HG03196 (cell line): Measurements from ENCODE around the gene PLPPR3.

Source experiments
- ATAC-seq: cut with Tn5 transposase; IDR thresholded peaks from one replicate; pipeline ENCODE4 v1.9.1; 2021; ENCODE audit not compliant: unreplicated experiment

Gene PLPPR3

DNA sequence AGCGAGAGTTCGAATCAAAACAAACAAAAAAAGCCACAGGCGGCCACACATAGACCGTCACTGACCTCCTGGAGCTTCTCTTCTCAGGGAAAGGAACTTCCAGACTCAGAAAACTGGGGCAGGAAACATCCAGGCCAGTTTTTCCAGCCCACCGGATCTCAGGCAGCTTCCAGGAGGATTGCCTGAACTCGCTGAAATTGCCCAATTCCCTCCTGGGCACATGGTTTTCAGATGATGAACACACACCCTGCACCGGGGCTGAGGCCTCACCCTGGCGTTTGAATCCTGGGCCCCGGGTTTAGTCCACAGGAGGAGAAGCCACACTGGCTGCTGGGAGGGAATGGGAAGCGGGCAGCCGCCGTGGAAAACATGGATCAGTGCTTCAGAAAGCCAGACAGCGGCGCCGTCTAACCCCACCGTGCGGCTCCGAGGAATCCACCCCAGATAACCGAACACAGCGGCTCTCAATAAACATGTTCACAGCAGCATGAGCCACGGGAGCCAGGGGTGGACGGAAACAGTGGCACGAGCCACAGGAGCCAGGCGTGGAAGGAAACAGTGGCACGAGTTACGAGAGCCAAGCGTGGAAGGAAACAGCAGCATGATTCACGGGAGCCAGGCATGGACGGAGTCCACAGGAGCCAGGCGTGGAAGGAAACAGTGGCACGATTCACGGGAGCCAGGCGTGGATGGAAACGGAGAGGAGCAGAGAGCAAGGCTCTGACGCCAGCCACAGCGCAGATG, 42.7 kb downstream of the PLPPR3 start:
- ATAC-seq: no peak

DNA sequence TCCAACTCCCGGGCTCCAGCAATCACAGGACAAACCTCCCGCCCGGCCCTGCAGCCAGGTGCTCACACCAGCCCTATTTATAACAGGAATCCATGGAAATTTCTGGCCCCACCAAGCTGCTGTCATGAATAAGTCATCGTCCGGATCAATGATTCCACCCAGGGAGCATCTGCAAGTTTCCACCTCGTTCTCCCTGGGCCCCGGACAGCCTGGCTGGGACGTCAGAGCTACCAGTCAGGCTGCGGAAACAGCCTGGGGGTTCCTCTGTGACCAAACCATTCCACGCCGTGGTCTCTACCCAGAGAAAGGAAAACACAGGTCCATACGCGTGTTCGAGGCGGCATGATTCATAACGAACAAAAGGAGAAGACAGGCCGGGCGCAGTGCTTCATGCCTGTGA, 45.2 kb downstream of the PLPPR3 start:
- no peak for ATAC-seq

DNA sequence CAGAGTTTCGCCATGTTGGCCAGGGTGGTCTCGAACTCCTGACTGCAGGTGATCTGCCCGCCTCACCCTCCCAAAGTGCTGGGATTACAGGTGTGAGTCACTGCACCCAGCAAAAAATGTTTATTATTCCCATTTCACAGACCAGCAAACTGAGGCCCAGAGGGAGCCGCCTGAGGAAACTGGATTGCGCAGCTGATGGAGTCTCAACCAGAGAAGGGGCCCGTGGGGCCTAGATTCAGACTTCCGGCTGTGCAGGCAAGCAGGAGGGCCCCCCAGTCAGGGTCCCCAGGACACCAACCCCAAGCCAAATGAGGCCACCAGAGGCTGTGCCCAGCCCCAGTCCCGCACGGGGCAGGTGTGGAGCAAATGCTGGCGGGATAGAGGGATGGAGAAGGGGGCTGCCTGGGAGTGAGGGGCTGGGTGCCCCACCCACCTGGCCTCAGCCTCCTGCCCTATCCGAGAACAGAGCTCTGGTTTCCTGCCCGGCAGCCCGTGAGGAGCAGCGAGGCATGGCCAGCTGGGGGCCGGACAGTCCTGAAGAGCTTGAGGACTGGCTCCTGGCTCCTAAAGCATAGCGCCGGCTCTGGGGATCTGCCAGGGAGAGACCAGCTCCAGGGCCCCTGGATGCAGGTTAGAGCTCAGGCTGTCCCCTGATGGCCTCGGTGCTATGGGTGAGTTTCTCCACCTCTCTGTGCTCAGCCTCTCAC, 48.9 kb downstream of the PLPPR3 start:
- ATAC-seq: no peak

DNA sequence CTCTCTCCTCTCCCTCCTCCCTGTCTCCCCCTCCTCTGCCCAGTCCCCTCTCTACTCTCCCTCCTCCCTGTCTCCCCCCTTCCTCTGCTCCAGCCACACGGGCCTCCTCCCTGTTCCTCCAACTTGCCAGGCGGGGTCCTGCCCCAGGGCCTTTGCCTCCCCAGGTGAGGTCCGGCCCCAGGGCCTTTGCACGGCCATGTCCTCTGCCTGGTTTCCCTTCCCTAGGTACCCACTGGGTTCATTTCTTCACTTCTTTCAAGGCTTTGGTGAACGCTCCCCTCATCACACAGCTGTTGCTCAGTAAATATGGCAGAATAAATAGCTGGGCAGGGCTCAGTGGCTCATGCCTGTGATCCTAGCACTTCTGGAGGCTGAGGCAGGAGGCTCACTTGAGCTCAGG, 49.7 kb downstream of the PLPPR3 start:
- no peak for ATAC-seq

DNA sequence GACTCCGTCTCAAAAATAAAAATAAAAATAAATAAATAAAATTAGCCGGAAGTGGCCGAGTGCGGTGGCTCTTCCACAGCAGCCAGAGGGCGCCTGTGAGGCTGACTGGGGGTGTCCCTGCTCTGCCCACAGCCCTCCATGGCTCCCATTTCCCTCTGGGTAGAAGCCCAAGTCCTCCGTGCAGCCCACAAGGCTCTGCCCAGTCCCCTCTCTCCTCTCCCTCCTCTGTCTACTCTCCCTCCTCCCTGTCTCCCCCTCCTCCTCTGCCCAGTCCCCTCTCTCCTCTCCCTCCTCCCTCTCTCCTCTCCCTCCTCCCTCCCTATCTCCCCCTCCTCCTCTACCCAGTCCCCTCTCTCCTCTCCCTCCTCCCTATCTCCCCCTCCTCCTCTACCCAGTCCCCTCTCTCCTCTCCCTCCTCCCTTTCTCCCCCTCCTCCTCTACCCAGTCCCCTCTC, 50.4 kb downstream of the PLPPR3 start:
- ATAC-seq: no peak

DNA sequence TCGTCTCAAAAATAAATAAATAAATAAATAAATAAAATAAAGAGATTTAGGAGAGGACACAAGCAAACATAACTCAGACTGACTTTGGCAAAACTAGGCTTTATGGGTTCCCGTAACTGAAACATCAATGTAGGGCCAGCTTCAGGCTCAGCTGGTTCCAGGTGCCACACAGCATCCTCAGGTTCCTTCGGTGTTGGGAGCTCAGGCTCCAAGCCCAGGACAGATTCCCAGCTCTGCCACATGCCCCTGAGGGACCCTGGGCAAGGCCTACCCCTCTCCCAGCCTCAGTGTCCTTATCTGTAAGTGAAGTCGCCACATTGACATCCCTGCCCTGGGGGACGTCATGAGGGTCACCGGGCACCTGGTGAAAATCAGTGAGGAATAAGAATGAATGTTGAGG, 52.1 kb downstream of the PLPPR3 start:
- ATAC-seq: no peak

DNA sequence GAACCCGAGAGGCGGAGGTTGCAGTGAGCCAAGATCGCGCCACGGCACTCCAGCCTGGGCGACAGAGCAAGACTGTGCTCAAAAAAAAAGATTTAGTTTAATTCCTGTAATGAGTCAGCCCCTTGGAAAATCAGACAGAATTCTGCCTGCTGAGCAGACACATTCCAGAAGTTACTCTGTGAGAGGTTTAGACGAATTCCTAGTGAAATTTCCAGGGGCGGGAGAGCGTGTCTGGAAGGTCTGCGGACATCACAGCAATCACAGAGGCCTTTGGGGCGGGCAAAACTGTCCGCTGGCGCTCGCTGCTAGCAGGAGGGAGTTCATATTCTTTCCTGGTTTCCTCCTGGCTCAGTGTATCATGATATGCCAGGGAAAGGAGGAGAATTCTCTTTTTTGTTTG, 53.3 kb downstream of the PLPPR3 start:
- no peak for ATAC-seq

DNA sequence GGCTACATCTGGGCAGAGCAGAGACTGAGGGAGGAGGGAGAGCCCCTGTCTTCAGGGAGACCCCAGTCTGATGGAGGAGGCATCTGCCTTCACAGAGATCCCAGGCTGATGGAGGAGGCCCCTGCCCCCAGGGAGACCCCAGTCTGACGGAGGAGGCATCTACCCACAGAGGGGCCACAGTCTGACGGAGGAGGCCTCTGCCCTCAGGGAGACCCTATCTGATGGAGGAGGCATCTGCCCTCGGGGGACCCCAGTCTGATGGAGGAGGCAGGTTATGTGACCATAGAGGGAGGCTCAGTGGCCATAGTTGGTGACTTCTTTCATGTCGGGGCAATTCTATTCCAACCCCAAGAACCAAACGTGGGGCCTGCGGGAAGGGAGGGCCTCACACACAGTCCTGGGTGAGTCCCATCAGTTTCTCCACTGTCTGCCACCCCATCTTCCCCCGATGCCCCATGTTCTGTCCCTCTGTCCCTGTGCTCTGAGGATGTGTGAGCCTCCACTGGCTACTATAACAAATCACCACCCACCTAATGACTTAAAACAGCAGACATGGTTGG, 56.5 kb downstream of the PLPPR3 start:
- ATAC-seq: no peak

DNA sequence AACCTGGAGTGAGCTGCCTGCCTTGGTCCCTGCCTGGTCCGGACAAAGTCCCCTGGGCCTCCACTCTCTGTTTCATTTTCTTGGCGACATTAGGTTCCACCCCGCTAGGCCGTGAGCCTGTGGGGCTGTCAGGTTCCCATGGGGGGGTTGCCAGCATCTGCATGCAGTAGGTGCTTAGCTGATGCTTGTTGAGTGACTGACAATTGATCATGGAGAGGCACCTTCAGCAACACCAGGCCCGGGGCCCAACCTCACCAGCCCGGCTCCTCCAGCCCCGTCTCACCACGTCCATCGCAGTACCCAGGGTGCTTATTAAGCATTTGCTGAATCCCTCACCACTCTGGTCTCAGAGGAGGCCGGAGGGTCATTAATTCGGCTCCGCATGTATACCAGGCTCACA, 57.5 kb downstream of the PLPPR3 start:
- no peak for ATAC-seq

DNA sequence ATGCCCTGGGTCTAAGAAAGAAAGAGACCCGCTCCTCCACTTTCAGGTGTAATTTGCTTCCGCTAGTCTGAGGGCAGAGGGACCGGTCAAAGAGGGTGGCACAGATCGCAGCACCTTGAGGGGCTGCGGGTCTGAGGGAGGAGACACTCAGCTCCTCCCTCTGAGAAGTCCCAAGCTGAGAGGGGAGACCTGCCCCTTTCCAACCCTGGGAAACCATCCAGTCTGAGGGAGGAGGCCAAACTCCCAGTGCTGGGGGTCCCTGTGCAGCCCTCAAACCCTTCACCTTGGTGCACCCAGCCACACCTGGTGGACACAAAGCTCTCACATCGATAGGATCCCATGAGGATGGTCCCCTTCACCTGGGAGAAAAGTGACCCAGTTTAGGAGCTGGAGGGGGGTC, 57.9 kb downstream of the PLPPR3 start:
- no peak for ATAC-seq

DNA sequence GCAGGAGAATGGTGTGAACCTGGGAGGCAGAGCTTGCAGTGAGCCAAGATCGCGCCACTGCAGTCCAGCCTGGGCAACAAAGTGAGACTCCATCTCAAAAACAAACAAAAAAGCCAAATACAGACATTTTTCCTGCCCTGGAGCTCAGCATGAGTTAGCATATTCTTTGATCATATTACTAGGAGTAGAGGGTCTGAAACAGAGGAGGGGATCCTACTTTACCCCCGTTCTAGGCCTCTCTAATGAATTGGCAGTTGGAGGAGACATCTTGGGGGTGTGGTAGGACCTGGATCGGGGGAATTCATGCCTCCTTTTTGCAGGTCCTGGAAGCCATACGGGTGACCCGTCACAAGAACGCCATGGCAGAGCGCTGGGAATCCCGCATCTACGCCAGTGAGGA, 58.6 kb downstream of the PLPPR3 start:
- no peak for ATAC-seq
